Measurements from ENCODE around the gene POC1B.
"Not testable (repeated sequence)": the region's sequence is repeated elsewhere in the genome, so short reads cannot be mapped to it uniquely, and the experiment has no call there.

The POC1B gene

DNA sequence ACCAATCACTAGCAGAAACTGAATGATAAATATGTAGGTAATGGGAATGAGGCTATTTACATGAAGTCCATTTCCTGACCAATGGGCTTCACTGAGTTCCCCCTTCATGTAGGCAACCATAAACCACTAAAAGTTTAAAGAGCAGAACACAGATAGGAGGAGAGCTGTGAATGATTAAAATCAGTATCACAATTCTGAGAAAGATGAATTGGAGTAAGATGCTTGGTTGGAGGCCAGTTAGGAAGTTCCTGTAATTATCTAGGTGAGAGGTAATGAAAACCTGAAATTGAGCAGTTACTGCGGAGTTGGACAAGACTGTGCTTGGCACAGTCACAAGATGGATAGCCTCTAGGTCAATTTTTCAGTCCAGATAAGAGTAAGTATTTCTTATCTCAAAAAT lies 57.8 kb downstream of the POC1B start:
- DNase-seq (ENCODE audit: low spot score) = no peak

DNA sequence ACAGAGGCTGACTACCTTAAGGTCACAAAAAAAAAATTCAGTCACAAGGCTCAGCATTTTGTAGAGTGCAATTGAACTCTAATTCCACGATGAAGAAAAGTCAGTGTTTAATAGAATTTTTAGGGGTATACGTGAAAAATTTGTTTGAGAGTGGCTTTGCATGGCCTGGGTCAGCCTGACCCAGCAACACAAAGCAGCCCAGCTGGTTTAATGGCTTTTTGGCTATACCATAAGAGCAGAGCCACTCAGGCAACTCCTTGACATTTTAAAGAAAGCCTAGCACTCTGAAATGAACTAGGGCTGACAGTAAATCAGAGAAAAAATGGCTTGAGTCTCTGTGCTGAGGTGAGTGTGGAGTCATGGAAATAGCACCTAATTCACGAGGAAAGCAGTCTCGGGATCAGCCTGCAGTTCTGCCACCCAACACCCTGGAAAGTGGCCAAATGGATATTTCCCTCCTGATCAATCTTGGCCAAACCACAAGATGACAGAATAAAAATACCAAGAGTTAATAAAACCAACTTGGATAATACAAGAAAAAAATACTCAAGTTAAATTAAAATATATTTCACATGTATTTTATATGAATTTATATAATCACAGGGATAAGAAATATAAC lies 60.8 kb downstream of the POC1B start:
- no peak for DNase-seq (ENCODE audit: low spot score)

DNA sequence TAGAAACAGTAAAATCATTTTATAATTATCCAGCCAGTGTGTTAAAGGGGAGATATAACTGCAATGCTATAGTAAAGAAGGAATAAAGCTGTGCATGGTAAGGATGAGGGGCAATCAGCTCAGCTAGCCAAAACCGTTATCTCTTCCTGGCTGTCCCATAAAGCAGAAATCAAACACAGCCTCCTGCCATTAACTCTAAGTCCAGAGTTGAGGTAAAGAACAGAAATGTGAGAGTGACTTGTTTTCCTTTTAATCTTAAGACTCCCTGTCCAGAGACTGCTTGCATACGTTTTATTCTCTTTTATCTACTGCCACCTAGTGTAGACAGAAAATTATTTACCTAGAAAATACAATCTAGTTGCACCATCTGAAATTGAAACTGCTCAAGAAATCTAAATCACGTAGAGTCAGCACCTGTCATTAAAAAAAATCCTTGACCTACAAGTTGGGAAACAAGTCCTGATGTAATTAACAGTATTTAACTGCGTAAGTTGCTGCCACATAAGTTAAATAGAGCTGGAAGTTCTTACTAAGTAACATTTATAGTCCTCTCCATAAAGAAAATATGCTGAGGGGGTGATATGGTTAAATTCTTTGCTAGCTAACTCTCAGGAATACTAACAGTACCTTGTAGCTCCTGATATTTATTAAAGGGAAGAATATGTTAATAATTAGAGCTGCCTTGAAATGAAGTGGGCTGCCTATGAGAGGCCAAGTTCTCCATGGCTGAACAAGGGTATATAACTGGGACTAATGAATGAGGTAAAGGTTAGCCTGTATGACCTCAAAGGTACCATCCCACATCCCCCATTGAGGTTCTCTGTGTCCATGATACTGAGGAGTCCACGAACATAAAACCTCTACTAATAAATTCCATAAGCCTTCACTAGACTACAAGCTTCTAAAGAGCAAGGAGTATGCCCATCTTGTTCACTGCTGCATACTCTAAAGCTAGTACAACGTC lies 63.9 kb downstream of the POC1B start:
- peak; percentile 47 for DNase-seq (ENCODE audit: low spot score)

DNA sequence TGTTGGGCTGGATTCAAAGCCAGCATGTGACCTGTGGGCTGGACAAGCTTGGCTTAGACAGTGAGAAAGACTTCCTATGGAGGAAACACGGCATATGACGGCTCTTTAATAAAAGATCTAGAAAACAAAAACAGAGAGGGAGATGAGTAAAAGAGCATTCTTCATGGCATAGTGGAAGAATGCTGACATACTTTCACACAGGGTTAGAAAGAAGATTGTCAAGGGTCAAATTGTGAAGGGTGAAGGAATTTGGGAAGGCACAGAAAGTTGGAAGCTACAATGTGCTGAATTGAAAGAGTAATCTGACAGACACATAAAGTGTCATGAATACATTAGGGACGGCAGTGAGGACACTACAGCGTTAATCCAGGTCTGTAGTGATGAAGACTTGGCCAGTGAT lies 64.7 kb downstream of the POC1B start:
- no peak for DNase-seq (ENCODE audit: low spot score)

DNA sequence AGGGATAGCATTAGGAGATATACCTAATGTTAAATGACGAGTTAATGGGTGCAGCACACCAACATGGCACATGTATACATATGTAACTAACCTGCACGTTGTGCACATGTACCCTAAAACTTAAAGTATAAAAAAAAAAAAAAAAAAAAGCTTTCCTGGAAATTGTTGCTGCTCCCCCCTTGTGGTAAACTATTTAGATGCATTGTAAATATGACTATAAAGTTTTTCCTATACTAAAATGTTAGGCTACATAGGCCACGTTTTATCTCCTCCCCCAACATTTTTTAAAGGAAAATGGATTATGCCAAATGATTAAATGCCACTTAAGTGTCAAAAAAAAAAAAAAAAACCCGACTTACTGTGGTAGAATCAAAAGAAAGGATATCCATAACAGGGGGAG lies 66.6 kb downstream of the POC1B start:
- not testable (repeated sequence) for DNase-seq (ENCODE audit: low spot score)

DNA sequence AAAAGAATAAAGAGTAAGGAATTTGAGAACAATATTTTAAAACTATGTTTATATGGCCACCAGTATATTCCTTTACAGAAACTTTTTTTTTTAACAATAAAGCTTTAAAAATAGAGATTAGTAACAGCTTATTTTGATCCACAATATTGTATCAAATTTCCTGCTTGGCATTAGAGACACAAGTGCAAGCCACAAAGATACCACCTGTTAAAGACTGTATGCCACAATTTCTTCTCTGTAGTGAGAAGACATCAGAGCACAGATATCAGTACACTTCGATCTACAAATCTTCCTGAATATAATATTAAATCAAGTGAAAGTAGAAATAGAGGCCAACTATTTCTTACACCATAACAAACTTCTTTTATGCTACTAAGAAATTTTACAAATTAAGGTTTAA lies 69.3 kb downstream of the POC1B start:
- no peak for DNase-seq (ENCODE audit: low spot score)

DNA sequence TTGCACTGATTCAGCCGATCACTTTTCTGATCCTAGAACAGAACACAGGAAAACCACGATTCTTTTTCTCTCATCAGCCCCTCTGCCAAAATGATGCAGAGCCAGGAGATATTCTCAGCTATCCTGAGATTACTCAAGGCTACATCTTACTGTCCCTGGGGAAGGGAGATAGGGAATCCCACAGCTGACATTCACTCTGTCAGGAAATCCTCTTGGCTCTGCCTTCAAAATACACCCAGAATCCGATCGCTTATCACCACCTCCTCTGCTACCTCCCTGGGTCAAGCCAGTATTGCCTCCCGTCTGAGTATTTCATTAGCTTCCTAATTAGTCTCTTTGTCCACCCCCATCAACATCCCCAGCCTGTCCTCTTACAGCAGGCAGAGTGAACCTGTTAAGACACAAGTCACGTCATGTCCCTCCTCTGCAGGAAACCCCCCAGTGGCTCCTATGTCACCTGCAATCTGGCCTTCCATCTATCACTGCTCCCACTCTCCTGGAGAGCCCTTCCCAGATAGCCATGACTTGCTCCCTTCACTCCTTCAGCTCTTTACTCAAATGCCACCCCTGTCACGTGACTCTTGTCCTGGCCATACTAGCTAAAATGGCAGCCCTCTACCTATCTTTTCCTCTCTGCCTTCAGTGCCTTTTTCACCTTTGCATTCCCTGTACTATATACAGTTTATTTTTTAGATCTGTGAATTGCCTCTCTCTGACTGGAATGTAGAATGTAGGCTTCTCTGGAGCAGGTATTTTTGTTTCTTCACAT lies 71.6 kb downstream of the POC1B start:
- DNase-seq (ENCODE audit: low spot score) = peak; percentile 41

DNA sequence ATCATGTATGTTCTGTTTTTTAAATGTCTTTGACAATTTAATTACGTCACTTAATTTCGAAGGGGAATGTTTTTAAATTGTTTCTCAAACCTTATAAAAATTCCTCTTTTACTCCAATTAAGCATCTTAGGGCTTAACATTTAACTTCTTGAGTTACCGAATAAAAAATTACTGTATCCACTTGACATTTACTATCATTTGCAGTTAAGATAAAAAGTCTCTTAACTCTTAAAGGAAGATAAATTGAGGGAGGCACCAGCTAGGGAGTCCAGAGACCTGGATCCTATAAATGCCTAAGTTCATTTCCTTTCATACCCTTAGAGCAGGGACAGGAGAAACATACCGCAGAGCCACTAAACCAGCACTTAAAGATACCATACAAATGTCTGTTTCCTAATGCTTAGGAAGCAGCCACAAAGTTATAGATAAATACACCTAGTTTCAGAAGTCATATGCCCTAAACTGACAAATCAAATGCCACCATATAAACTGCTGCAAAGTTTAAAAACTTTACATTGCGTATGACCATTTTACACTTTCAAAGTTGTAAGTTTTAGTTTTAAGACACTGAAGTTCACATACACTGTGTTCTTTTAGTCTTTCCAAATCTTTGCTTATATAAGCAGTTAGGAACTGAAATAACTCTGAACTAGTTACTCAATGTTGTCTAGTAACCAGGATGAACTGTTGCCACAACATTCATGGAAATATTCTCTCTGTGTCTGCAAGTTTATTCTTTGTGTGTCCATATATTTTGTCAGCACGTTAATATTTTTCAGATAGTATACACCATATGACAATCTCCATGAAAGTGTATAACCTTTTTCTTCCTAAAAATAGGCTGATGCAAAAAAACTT lies 72.5 kb downstream of the POC1B start:
- DNase-seq (ENCODE audit: low spot score) = peak; percentile 27

DNA sequence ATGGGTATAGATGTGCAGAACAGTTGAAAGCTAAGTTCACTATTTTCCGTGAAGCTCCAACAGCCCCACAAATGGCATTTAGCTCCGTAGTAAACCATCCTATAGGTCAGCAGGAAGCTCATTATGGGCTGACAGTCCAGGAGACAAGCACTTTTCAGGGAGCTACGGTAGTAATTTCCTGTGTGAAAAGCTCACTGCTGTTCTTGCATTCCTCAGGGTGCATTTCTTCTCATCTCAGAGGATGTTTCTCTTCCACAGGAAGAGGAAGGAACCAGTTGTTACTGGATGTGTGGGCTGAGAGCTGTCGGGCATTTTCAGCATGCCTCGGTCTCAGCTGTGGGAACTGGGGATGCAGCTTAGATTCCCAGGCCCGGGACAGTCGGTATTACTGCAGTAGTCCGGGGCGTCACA lies 74.0 kb downstream of the POC1B start:
- no peak for DNase-seq (ENCODE audit: low spot score)

DNA sequence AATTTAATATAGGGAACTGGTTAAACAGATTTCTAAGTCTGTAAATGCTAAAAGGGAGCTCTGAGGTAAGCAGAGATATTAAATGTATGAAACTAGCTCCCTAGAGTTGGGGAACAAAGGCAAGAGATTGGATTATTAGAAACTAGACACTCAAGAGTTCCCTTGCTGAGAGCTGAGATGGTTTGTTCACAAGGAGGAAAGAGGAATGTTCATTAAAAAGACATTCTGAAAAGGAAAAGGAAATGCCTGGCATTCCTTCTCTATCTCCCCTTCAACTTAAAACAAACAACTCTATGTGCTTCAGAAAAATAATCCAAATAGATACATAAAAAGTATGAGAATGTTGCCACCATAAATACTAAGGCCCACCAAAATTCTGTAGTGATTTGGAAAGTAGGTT lies 74.9 kb downstream of the POC1B start:
- DNase-seq (ENCODE audit: low spot score) = no peak

DNA sequence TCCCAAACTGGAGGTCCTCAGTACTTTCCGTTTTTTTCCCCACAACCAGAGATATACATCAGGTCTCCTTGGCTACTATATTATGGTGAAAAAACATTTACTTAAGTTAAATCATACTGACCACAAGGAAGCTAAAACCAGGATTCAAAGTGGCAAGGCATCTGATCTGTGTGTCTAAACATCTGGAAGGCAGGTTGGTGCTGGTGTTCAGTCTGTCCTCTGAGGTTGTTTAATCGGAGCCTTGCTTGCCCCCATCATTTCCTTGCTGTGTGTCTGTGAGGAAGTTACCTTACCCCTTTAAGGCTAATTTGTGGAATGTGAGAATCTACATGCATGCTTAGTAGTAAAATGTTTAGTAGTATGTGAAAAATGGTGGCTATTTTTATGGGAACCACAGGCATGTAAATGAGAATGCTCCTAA lies 76.9 kb downstream of the POC1B start:
- no peak for DNase-seq (ENCODE audit: low spot score)

DNA sequence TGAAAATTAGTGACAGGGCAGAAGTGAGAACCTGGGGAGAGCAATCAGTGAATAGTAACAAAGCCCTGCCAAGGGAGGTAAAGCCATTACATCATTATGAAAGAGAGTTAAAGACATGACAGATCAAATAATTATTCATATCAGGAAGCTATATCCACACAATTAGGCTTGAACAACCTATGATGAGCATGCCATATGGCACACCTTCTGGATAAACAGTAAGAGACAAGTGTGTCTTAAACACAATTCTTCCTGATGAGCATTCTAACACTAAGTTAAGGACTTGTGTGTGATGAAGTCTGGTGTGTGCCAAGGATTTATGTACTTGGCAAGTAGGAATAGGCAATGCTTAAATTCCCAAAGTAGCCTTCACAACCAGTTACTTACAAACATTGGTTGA lies 77.3 kb downstream of the POC1B start:
- DNase-seq (ENCODE audit: low spot score) = no peak

DNA sequence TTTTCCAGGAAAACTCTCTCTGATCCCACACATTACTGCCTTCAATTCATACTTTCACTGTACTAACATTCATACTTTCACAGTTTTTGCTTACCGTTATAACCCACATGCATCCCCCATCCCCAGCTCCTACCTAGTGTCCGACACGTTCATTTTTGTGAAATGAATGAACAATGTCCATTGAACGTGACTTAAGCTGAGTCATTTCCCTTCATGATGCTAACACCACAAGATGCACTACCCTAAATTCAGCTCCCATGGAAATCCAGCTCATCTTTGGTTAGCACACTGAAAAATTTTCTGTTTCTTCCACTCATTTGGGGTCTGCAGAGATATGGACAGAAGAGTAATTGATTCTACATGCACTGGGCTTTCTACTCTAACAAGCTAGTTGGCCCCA lies 85.9 kb downstream of the POC1B start:
- DNase-seq (ENCODE audit: low spot score) = no peak

DNA sequence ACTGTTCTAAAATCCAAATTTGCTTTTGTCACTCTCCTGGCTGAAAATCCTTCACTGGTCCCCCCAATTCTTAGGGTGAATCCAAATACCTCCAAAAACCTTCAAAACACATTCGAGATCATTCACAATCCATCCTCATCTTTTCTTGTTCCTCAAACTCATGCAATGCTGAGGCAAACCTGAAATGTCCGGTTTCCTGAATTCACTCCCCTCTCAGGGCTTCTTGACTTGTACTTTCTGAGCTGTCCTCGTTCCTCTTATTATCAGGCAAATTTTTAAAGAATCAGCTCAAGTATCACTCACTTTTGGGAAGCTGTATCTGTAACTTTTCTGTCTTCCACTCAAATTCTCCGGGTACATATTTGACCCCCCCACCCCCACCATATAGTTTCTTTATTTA lies 88.6 kb downstream of the POC1B start:
- DNase-seq (ENCODE audit: low spot score) = no peak

DNA sequence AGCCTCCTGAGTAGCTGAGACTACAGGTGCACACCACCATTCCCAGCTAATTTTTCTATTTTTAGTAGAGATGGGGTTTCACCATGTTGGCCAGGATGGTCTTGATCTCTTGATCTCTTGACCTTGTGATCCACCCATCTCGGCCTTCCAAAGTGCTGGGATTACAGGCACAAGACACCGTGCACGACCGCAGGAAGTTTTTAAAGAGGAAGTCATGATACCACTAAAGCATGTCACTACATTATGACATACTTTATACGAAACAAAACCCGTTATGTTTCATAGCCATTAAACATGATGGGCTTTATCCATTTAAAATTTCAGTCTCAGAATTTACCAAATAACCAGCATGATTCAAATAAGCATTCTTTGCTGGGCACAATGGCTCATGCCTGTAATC lies 89.8 kb downstream of the POC1B start:
- no peak for DNase-seq (ENCODE audit: low spot score)

DNA sequence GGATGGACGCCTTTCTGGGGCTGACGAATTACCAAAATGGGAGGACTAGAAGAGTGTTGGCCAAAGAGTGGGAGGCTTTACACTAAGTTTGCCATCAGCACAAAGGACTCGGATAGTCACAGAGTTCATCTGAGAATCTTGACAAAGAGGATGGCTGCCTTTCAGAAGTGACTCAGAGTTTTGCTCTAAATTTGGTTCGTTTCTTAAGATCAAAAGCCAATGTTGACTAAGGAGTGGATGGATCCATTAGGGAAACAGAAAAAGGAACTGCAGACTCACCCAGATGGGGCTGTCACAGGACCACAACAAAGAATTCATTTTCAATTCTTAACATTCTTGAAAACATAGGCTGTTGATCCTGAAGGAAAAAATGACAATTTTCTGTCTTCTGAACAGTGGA lies 92.2 kb downstream of the POC1B start:
- DNase-seq (ENCODE audit: low spot score) = no peak

DNA sequence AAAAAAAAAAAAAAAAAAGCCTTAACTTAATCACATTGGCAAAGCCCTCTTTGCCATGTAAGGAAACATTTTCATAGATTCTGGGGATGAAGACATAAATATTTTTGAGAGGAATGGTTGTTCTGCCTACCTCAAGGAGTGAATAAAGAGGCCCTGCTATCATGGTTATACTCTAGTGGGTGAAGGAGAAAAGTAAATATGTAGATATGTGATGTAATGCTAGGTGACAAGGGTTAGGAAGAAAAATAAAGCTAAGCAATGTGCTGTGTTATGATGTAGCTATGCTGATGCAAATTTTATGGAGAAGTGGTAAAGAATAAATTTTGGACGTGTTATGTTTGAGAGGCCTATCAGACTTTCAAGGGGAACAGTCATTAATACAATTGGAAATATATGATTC lies 93.5 kb downstream of the POC1B start:
- no peak for DNase-seq (ENCODE audit: low spot score)

DNA sequence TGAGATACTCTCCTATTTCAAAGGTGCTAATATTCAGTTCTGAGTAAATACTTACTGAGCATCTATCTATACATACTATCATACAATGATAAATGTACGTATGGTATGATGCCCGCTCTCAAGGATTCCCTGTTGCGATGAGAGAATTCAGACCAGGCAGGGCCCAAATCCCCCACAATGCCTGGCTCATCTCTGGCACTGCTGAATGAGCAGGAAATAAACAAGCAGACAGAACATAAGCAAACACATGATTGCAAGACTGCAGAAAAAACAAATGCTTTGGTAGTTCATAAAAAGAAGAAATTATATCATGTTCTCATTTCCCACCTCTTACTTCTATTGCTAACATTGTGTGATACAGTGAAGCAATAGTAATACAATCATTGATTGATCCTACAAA lies 96.3 kb downstream of the POC1B start:
- no peak for DNase-seq (ENCODE audit: low spot score)

DNA sequence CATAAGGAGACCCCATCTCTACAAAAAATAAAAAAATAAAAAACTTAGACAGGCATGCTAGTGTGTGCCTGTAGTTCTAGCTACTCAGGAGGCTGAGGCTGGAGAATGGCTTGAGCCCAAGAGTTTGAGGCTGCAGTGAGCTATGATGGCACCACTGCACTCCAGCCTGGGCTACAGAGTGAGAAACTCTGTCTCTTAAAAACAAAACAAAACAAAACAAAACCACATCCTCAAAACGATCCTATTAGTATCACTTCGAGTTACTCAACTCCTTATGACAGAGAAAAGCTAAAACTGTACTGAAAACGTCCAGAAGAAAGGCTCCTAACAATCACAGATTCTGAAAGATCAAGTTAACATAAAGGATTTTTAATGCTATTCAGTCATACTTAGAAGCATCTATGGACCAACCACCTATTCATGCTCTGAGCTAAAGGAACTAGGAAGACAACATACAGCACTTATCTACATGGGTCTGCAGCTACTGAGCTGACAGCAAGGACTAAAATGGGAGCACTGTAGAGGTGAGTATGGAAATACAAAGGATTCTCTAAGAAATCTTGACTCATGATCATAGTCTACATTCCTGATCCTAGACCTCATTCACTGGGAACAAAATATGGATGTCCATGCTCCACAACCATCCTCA lies 98.2 kb downstream of the POC1B start:
- DNase-seq (ENCODE audit: low spot score) = no peak

DNA sequence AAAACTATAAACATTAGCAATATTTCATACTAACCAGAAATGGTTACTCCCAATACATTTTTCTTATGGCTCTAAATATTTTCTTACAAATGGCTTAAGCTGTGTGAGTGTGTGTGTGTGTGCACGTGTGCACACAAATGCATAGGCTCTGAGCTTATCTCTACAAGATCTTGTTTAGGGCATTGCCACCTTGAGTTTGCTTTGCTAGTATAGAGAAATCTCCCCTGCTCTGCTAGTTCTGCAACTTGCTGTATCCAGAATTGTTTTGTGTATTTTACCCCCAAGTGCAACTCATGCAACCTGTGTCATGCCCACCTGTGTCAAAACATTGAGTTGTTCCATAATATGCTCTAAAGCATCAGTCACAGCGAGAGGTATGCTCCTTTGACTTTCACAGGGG lies 101.0 kb downstream of the POC1B start:
- DNase-seq (ENCODE audit: low spot score) = no peak

DNA sequence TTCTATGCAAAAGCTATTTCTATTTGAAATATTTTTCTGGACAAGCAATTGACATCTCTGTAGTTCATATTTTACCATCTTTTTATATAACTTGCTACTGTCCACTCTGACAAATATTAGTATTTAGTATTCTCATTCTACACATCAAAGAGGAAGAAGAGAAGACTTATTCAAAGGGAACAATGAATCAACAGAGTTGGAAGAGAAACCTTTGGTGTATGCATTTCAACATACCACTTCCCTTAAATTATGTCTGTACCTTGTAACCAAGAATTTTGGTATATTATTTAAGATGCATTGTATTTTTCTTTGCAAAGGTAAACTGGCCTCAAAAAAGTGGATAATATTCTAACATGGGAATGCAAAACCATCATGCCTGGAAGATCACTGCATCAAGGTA lies 101.5 kb downstream of the POC1B start:
- DNase-seq (ENCODE audit: low spot score) = no peak

Measured in SK-N-DZ (cell line).